Stimulated activated naive CD8-positive, alpha-beta T cell treated with anti-CD3 and anti-CD28 coated beads, Interleukin-15, amount 100 ng/mL, for 72 hours (primary cell): ENCODE results near the gene GPR149.

Experiments used
- ATAC-seq: fragments of 150-1000 bp; cut with Tn5 transposase; 2 replicates; pipeline ENCODE4 v1.10.0; 2021; ENCODE audit warnings: mild to moderate bottlenecking, moderate library complexity
- DNase-seq, 2 donors: peaks; one replicate each; pipeline ENCODE4 v3.0.0; 2021 to 2022
- H3K27ac Mint-ChIP-seq, 2 donors: one replicate each; pipeline ENCODE4 v1.8.0; 2022; ENCODE audit warnings: mild to moderate bottlenecking in 2 of 2, mixed read lengths in 2 of 2, moderate library complexity in 2 of 2
- H3K27me3 Mint-ChIP-seq: one replicate; pipeline ENCODE4 v1.8.0; 2022; ENCODE audit warnings: mixed read lengths
- H3K4me1 Mint-ChIP-seq: one replicate; pipeline ENCODE4 v1.8.0; 2022; ENCODE audit warnings: mild to moderate bottlenecking, mixed read lengths
- H3K4me3 Mint-ChIP-seq, 2 donors: one replicate each; pipeline ENCODE4 v1.8.0; 2022; ENCODE audit warnings: mild to moderate bottlenecking in 2 of 2, mixed read lengths in 2 of 2, moderate library complexity in 1 of 2
- H3K9me3 Mint-ChIP-seq, 2 donors: one replicate each; pipeline ENCODE4 v1.8.0; 2022; ENCODE audit warnings: mixed read lengths in 2 of 2

The GPR149 gene

DNA sequence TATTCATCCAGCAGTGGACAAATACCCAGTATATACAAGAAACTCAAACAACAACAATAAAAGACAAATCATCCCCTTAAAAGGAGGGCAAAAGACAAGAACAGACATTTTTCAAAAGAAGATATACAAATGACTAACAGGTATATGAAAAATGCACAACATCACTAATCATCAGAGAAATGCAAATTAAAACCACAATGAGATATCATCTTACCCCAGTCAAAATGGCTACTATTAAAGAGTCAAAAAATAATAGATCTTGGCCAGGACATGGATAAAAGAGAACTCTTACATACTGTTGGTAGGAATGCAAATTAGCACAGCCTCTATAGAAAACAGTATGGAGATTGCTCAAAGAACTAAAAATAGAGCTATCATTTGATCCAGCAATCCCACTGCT lies 122.6 kb downstream of the GPR149 start:
- ATAC-seq (no peak), DNase-seq (no peak)
- Mint-ChIP-seq H3K27me3 (no peaks in the 10 kb centered on the region), H3K9me3 (no peaks in the 10 kb centered on the region), H3K4me1 (peaks cover 14% of the 10 kb centered on the region), H3K27ac (peak overlapping the region; percentile 79 to 85), H3K4me3 (no peak overlapping the region)

DNA sequence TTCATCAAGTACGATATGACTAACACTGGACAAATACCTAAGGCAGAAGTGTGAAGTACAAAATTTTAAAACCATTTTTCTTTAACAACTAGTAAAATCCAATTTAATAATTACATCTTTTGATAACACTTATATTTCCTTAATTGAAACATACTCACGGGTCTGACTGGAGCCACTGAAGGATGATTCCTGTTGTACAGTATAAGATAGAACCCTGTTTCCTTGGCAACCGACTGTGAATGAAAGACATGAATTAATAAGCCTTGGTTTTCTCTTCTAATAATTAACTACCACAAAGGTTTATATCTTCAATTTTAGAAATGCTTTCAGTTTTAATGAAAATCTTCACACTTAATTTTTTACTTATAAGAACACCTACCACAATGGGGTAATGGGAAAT lies 125.1 kb downstream of the GPR149 start:
- ATAC-seq, result no peak
- Mint-ChIP-seq H3K27me3 (no peaks in the 10 kb centered on the region), H3K4me1 (peaks cover 14% of the 10 kb centered on the region), H3K9me3 (no peaks in the 10 kb centered on the region), H3K27ac (no peak overlapping the region), H3K4me3 (no peak overlapping the region)
- DNase-seq, result no peak

DNA sequence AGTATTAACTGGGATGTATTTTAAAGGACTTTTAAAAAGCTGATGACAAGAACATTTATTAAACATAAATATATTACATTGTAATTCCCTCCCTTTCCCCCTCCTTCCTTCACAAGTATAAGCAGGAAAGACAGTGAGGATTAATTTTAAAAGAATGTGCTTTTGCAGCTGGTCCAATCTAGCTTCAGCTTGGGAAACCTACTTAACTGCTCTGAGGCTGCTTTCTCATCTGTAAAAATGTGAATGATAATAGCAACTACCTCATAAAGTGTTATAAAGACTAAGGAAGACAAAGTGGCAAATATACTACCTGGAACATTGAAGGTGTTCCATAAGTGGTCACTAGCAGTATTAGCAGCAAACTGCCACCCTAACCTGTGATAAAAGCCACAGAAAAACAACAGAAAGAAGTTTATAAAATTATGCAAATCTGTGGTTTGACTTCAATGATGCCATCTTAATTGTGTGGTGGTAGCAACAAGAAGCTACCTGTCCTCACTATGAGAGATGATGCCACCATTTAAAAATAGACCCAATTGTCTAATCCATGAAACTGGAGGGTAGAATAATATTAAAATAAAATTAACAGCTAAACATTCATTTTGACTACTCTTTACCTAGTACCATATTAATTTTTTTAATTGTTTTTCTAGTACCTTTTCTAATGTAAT lies 125.7 kb downstream of the GPR149 start:
- Mint-ChIP-seq H3K9me3 (no peaks in the 10 kb centered on the region), H3K4me3 (no peak overlapping the region), H3K4me1 (peaks cover 14% of the 10 kb centered on the region), H3K27ac (no peak overlapping the region), H3K27me3 (no peaks in the 10 kb centered on the region)
- ATAC-seq (no peak), DNase-seq (no peak)

DNA sequence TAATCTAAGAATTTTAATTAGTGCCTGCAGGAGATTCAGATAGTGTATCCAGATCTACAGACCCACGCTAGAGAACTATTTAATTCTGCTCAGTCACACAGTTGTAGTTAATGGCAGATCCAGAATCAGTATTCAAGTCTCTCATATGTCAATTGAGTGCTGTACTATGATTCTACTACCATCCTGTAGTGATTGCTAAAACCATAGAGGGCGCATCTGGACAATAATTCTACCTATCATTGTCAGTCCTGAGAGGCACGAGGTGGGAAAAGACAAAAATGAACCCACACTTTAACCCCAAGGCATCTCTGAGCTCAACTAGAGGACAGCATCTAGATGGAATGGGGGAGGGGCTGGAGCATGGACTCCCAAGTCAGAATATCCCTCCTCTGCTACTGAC lies 128.4 kb downstream of the GPR149 start:
- no peak for DNase-seq
- no peaks in the 10 kb centered on the region for H3K4me1 Mint-ChIP-seq
- H3K27me3 Mint-ChIP-seq, result no peaks in the 10 kb centered on the region
- H3K4me3 Mint-ChIP-seq, result no peak overlapping the region
- no peaks in the 10 kb centered on the region for H3K9me3 Mint-ChIP-seq
- H3K27ac Mint-ChIP-seq, result no peak overlapping the region
- no peak for ATAC-seq

DNA sequence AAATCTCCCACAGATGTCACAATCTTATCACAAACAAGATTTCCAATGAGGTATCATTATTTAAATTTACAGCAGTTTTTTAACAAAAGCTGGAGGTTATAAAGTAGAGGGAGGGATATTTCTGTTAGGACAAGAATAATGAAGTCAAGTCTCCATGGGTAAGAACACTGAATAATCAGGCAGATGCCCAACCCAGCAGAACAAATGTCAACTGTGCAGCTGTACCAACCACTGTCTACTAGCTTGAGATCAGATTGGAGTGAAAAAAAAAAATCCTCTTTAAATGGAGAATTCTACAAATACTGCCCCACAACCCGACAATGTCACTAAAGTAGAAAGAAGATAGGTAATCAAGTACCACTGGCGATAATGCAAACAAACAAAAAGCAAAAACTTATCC lies 136.0 kb downstream of the GPR149 start:
- Mint-ChIP-seq H3K9me3 (no peaks in the 10 kb centered on the region), H3K4me3 (no peak overlapping the region), H3K4me1 (no peaks in the 10 kb centered on the region), H3K27me3 (no peaks in the 10 kb centered on the region), H3K27ac (peak overlapping the region in 1 of 2 donors; percentile 54)
- no peak for DNase-seq
- no peak for ATAC-seq

DNA sequence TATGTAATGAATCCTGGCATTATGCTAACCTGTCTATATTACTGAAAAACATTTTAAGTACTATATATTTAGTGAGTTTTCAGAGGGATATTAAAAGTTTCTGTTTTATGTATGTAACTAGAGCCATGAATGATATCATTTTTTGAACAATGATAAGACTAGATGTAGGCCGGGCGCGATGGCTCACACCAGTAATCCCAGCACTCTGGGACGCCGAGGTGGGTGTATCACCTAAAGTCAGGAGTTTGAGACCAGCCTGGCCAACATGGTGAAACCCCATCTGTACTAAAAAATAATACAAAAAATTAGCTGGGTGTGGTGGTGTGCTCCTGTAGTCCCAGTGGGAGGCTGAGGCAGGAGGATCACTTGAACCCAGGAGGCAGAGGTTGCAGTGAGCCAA lies 139.8 kb downstream of the GPR149 start:
- ATAC-seq, result no peak
- Mint-ChIP-seq H3K9me3 (no peaks in the 10 kb centered on the region), H3K27ac (no peak overlapping the region), H3K4me3 (no peak overlapping the region), H3K4me1 (no peaks in the 10 kb centered on the region), H3K27me3 (no peaks in the 10 kb centered on the region)
- DNase-seq, result no peak
